SK-N-SH (cell line): ENCODE results near the gene UBE2E1.

ENCODE experiments used
- CTCF ChIP-seq: fragments of 200-600 bp; sonication (generic); IDR thresholded peaks from 2 replicates; pipeline ENCODE4 v1.6.1; 2017; ENCODE audit warnings: antibody characterized with exemption, mild to moderate bottlenecking, moderate library complexity
- GABPA ChIP-seq: IDR thresholded peaks from 2 replicates; pipeline ENCODE4 v1.4.0; 2012; ENCODE audit warnings: low read depth, mild to moderate bottlenecking
- MAX ChIP-seq: IDR thresholded peaks from 2 replicates; pipeline ENCODE4 v1.4.0; 2012; ENCODE audit warnings: low read depth
- NFIC ChIP-seq: IDR thresholded peaks from 2 replicates; pipeline ENCODE4 v1.4.0; 2012; ENCODE audit warnings: borderline replicate concordance
- PBX3 ChIP-seq: IDR thresholded peaks from 2 replicates; pipeline ENCODE4; 2012
- POLR2AphosphoS5 ChIP-seq: IDR thresholded peaks from 2 replicates; pipeline ENCODE4 v1.6.1; 2012; ENCODE audit warnings: low read depth, low read length
- RCOR1 ChIP-seq: fragments of 150-350 bp; IDR thresholded peaks from 2 replicates; pipeline ENCODE4 v1.6.1; 2017; ENCODE audit warnings: antibody characterized with exemption, low read length
- RXRA ChIP-seq: IDR thresholded peaks from 2 replicates; pipeline ENCODE4 v1.4.0; 2012; ENCODE audit warnings: low read depth, mild to moderate bottlenecking, borderline replicate concordance
- SMC3 ChIP-seq: IDR thresholded peaks from 2 replicates; pipeline ENCODE4 v1.6.1; 2012; ENCODE audit warnings: low read depth, low read length, improper control_type of control experiment
- TCF12 ChIP-seq: IDR thresholded peaks from 2 replicates; pipeline ENCODE4 v1.4.0; 2012
- USF1 ChIP-seq: IDR thresholded peaks from 2 replicates; pipeline ENCODE4 v1.4.0; 2012; ENCODE audit warnings: low read depth, borderline replicate concordance

- TF ChIP-seq MAX (no peak), TCF12 (no peak), GABPA (no peak), RXRA (no peak), CTCF (no peak), USF1 (no peak), SMC3 (no peak), RCOR1 (no peak), POLR2AphosphoS5 (no peak), NFIC (no peak), PBX3 (no peak)
Observed at GRCh38 chr3:23926246-23926645, 120.5 kb downstream of the UBE2E1 start.
